Activated gamma-delta T cell (primary cell): Measurements from ENCODE around the gene VPS8.

ENCODE experiments used
- DNase-seq: peaks from one replicate; lab custom pipeline; 2025; lab: John Stamatoyannopoulos, UW
- total RNA-seq, 2 donors: gene quantifications; one replicate each; lab custom pipeline; 2026; lab: John Stamatoyannopoulos, UW

The VPS8 gene
- 82.9 to 100 reads per million in 2 donors for total RNA-seq

- DNase-seq, result peak; percentile 87
These were observed at the start of gene VPS8 for GRCh38 chr3:184811999-184812661. VPS8 (plus strand) TSS chr3:184812166; CDS start chr3:184824633, 12,467 bp downstream.

GRCh38 chr3:184764191-184764590 is 47.8 kb upstream of the VPS8 start:
- DNase-seq, result no peak

- no peak for DNase-seq
These were observed 46.8 kb upstream of the VPS8 start for GRCh38 chr3:184765047-184765729.

GRCh38 chr3:184765730-184766074 is 46.3 kb upstream of the VPS8 start:
- no peak for DNase-seq

- no peak for DNase-seq
These were observed 45.3 kb upstream of the VPS8 start for GRCh38 chr3:184766555-184767261.

GRCh38 chr3:184767377-184767776 is 44.6 kb upstream of the VPS8 start:
- DNase-seq, result no peak

GRCh38 chr3:184769382-184770170 is 42.4 kb upstream of the VPS8 start:
- DNase-seq, result no peak

GRCh38 chr3:184770541-184770940 is 41.4 kb upstream of the VPS8 start:
- DNase-seq, result no peak

GRCh38 chr3:184771301-184772127 is 40.5 kb upstream of the VPS8 start:
- DNase-seq, result no peak

GRCh38 chr3:184772667-184773272 is 39.2 kb upstream of the VPS8 start:
- no peak for DNase-seq

GRCh38 chr3:184773283-184774186 is 38.4 kb upstream of the VPS8 start:
- no peak for DNase-seq

- DNase-seq, result no peak
These were observed 35.0 kb upstream of the VPS8 start for GRCh38 chr3:184776916-184777315.

- no peak for DNase-seq
These were observed 34.2 kb upstream of the VPS8 start for GRCh38 chr3:184777566-184778356.

- no peak for DNase-seq
These were observed 33.3 kb upstream of the VPS8 start for GRCh38 chr3:184778426-184779332.

GRCh38 chr3:184780981-184781515 is 30.9 kb upstream of the VPS8 start:
- DNase-seq, result no peak

- no peak for DNase-seq
These were observed 30.2 kb upstream of the VPS8 start for GRCh38 chr3:184781801-184782200.

- DNase-seq, result no peak
These were observed 28.6 kb upstream of the VPS8 start for GRCh38 chr3:184783319-184783718.
